Endometrium (tissue), 2 donors: ENCODE results near the gene ZNF133.
"Not testable (repeated sequence)": the region's sequence is repeated elsewhere in the genome, so short reads cannot be mapped to it uniquely, and the experiment has no call there.

Source experiments
- FAIRE-seq: peaks from 2 replicates; lab custom pipeline; 2012; peaks lifted over from hg19 to GRCh38; lab: Jason Lieb, UNC
- donor health status: control.
- donor health status: control.

ZNF133 gene

DNA sequence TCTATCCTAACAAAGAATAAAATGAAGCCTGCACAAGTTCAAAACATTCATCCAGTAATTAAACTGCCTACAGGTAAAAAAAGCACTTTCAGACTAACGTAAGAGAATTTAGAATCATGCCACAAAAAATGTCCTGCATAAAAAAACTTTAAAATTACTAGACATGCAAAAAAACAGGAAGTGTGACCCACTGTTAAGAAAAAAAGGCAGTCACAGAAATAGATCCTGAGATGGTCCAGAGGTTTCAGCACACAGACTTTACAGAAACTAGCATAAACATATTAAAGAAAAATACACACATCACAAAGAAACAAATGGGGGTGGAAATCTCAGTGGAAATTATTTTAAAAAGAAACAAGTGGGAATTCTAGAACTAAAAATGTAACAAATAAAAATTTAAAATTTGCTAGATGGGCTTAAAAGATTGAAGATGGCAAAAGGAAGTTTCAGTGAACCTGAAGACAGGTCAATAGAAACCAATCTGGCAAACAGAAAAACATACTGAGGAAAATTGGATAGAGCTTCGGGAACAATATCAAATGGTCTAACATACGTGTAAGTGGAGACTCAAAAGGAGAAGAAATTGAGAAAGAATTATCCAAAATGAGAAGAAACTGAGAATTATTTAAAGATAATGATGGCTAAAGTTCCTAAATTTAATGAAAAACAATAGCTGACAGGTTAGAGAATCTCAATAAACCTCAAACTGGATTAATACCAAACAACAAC, 3.4 kb upstream of the ZNF133 start:
- no peak for FAIRE-seq

DNA sequence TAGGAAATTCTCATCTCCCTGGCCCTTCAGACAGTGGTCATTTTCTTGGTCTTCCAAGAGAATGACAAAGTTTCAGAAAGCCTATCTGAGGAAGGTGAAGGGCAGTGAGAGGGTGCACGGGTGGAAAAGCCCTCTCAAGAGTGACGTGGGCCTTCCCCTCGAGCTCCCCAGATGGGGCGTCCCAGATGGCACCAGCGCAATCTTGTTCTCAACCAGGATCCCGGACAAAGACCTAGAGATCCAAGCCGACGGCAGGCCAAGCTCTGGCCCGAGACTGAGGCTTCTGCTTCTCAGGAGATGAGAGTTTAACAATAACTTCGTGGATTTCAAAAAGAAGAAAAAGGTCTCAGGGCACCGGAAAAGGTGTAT, 797 bp upstream of the ZNF133 start:
- no peak for FAIRE-seq

DNA sequence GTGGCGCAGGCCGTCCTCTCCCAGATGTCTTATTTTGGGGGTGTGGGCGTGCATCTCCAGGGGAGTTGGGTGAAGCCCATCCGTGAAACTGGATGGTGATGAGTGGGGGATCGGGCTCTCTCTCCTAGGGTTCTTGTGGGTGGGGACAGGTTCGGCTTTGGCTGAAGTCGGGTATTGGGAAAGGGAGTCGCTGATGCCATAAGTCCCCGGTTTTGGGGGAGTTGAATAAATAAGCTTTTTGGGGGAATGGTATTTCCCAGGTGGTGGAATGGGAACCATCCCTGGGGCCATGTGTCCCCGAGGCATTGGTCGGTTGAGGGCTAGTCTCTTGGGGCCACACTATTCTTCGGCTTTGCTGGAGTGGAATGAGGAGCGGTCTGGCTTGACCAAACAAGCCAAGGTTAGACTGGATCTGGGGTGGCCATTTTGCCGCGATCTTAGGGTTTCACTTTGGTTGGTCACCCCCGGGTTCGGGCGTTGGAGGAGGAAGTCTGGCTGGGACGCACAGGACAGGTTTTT, 481 bp downstream of the ZNF133 start:
- no peak for FAIRE-seq

DNA sequence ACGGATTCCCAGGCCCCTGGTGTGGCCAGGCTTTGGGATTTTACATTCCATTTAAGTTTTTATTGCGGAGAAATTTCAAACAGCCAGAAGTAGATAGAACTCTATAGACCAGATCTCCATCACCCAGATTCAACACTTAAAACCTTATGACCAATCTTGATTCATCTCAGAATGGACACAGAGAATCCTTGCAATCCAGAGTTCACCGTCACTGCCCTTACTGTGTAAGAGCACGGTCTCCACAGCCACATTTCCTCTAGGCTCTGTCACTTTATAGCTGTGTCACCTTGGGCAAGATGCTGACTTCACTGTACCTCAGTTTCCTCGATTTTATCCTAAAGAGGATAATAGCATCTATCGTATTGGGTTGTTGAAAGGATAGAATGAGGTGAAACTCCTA, 979 bp downstream of the ZNF133 start:
- FAIRE-seq = no peak

DNA sequence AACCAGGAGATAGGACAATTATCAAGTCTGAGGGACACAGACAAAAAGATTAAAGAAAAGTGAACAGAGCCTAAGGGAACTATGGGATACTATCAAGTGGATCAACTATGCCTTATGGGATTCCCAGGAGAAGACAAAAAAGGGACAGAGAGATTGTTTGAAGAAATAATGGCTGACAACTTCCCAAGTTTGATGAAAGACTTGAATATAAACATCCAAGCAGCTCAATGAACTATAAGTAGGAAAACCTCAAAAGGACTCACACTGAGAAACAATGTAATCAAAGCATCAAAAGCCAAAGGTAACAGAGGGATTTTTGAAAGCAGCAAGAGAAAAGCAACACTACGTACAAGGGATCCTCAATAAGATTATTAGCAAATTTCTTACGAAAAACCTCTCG, 11.0 kb downstream of the ZNF133 start:
- no peak for FAIRE-seq

DNA sequence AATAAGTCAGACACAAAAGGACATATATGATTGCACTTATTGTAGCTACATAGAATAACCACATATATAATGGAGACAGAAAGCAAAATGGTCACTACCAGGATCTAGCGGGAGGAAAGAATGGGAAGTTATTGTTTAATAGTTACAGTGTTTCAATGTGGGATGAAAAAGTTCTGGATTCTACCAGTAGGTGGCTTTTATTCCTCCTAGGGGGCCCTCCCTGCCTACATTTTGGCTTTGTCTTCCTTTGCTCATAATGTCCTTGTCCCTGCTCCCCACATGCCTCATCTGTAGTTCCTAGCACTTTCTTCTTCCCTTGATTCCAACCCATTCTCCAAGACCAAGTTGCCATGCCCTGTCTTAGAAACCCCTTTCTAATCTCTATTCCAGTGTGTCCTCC, 16.3 kb downstream of the ZNF133 start:
- FAIRE-seq = no peak

DNA sequence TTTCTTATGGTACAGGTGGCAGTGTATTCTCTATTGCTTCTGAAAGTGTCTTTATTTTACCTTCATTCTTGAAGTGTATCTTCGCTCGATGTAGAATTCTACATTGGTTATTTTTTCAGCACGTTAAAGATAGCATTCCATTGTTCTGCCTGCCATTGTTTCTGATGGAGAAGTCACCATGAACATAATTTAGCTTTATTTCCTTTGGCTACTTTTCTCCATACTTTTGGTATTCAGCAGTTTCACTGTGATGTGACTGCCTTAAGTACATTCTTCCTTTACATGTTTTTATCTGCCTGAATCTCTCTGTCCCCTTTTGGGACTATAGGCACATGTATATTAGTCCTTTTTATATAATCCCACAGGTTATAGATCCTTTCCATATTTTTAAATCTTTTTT, 19.0 kb downstream of the ZNF133 start:
- FAIRE-seq = no peak

DNA sequence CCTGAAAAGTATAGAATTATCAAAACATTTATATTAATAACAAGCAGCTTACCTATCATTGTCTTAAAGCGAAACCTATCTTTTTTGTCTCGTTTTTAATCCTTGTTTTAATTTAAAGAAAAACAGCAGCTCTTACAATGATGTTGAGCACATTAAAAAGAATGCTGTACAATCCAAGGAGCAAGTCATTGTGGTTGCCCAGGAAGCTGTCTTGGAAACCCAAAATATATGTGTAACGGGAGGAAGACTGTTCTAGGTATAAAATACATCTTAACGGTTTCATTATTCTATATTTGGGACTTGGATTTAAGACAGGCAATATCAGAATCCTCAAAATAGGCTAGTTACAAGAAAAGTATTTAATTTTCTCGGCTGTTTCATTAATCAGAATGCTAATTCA, 21.7 kb downstream of the ZNF133 start:
- no peak for FAIRE-seq

DNA sequence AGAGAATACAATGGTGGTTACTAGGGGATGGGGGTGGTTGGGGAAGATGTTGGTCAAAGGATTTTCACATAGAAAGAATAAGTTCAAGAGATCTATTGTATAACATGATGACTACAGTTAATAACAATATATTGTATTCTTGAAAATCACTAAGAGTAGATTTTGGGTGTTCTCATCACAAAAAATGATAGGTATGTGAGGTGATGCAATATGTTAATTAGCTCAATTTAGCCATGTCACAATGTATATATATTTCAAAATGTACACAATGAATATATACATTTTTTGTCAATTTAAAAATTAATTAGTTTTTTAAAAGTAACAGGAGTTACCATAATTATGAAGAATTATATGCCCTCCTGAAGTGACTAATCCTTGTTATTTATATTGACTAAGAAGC, 22.3 kb downstream of the ZNF133 start:
- no peak for FAIRE-seq

DNA sequence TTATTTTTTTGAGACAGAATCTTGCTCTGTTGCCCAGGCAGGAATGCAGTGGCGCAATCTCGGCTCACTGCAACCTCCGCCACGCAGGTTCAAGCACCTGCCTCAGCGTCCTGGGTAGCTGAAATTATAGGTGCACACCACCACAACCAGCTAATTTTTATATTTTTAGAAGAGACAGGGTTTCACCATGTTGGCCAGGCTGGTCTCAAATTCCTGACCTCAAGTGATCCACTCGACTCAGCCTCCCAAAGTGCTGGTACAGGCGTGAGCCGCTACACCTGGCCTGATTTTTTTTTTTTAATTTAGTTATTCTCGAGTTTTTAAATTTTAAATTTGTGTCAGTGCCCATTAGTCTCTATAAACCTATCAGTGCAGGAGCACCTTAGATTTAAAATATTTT, 24.4 kb downstream of the ZNF133 start:
- no peak for FAIRE-seq

DNA sequence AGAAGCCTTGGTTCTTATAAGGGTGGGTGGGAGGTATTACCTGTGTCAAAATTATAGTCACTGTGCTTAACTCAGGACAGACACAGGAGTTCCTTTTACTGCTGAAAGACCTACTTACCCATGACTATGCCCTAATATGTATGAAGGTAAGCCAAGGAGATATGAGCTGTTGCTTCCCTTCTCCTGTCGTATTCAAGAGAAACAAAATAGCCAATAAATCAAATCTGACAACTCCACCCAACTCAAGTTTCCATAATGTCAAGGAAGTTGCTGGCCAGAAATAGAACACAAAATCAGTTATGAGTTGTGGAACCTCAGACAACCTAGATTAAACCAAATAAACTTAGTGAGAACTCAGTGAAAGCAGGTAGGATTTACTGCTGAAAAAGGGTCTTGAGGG, 25.1 kb downstream of the ZNF133 start:
- FAIRE-seq = no peak

DNA sequence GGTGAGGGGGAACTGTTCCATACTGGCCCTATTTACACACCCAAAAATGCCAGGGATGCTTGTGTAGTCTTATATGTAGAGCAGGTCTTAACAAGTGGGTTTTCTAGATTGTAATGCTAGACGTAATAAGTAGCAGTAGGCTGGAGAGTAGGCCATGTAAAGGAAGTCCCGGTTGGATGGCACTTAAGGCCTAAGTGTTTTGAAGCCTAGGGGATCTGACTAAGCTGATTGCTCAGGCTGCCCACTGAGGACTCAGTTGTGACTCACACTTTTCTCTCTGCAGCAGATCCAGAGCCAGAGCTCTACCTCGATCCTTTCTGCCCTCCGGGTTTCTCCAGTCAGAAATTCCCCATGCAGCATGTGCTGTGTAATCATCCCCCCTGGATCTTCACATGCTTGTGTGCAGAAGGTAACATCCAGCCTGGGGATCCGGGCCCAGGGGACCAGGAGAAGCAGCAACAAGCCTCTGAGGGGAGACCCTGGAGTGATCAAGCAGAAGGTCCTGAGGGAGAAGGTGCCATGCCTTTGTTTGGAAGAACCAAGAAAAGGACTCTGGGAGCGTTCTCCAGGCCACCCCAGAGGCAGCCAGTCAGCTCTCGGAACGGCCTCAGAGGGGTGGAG, 26.6 kb downstream of the ZNF133 start:
- FAIRE-seq = no peak

DNA sequence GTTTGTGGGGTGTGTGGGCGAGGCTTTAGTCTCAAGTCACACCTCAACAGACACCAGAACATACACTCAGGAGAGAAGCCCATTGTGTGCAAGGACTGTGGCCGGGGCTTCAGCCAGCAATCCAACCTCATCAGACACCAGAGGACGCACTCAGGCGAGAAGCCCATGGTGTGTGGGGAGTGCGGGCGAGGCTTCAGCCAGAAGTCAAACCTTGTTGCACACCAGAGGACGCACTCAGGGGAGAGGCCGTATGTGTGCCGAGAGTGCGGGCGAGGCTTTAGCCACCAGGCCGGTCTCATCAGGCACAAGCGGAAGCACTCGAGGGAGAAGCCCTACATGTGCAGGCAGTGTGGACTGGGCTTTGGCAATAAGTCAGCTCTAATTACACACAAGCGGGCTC, 27.8 kb downstream of the ZNF133 start:
- FAIRE-seq = no peak

DNA sequence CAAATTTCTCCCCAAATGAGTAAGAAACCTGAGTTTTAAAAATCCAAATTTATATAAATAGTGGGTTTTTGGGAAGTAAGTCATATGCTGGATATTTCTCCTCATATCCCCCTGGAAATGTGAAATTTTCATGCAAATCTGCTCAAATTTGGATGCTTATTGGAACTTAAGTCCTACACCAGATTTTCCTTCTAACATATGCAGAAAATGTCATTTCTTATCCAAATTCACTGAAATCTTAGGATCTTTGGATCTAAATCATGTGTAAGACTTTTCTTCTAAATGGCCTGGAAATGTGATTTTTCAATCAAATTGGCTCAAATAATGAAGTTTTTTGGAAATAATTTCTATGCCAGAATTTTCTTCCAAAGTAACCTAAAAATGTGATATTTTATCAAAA, 33.0 kb downstream of the ZNF133 start:
- no peak for FAIRE-seq

DNA sequence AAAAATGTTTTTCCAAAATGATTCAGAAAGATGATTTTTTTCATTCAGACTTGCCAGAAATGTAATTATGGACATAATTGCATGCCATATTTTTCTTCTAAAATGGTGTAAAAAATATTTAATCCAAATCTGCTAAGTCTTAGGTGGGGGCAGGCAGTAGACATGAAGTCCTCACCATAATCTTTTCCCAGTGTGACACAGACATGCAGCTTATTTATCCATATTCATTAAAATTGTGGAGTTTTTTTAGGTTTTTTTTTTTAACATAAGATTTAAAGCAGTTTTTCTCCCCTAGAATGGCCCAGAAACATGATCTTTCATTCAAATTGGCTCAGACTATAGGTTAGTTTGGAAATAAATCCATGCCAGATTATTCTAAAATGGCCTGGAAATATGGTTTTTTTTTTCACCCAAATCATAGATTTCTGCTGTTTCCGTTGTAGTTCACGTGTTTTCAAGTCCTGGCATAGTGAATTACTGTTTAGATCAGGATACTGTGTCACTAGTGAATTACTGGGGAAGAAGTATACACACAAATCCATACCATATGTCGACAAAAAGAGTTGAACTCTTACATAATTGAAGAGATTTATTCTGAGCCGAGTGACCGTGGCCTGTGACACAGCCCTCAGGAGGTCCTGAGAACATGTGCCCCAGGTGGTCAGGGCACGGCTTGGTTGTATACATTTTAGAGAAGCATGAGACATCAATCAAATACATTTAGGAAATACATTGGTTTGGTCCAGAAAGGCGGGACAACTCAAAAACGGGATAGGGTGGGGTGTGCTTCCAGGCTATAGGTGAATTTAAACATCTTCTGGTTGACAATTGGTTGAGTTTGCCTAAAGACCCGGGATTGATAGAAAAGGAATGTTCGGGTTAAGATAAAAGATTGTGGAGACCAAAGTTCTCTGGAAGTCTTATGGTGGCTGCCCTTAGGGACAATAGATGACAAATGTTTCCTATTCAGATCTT, 33.9 kb downstream of the ZNF133 start:
- FAIRE-seq = no peak

DNA sequence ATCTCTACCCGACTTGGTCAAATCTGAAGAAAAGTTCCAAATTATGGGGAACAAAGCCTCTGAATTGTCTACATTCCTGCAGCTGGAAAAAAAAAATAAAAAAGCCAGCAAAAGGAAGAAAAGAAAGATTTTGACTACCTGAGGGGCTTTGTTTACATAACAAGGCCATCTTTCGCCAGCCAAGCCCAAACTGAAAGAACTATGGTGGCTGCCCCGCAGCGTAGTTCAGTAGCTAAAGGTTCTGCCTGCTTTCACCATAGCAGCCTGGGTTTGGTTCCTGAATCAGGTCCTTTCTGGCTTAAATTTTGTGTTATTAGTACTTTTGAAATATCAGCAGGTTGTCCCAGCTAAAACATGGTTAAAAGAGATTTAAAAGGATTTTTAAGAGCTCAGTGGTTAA, 35.4 kb downstream of the ZNF133 start:
- no peak for FAIRE-seq

DNA sequence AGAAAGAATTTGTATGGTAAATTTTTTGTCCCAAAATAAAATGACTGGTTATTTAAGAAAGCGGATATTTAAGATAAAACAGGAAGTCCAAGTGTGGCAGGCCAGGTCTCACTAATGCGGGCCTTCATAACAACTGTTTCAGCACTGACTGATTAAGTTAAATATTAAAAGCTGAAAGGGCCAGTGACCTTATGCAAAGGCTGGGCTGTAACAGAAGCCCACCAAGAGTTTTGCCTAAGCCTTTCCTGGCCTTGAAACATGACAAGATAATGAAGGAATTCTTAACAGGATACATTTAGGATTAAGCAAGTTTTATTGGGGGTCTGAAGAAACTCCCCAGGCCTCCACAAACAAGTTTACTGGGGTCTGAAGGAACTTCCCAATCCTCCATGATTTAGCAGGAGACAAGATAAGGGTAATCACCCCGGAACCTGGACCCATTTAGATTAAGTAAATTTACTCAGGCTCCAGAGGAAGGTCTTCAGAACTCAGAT, 36.3 kb downstream of the ZNF133 start:
- FAIRE-seq = no peak

DNA sequence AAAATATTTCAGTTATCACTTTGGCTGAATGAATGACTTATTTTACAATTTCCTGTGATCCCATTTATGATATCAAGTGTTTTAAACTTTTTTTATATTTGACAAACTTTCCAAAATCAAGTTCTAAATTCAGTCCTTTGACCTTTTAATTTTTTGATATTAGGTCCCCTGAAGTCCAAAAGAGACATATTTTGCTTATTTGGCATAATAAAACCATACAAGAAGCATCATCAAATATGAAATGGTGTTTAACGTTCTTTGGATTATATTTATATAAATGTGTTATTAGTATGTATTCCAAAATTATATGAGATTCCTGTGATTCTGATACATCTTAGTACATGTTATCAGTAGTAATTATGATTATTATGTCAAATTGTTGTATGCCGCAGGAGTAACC, 38.7 kb downstream of the ZNF133 start:
- FAIRE-seq = peak; percentile 26

DNA sequence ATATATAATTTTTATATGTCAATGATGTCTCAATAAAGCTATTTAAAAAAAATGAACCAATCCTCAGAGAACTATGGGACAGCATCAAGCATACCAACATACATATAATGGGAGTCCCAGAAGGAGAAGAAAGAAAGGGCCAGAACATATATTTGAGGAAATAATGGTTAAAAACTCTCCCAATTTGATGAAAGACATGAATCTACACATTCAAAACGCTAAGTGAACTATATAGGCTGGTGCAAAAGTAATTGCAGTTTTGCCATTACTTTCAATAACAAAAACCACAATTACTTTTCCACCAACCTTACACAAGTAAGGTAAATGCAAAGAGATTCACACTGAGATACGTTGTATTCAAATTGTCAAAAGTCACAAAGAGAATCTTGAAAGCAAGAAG, 43.4 kb downstream of the ZNF133 start:
- no peak for FAIRE-seq

DNA sequence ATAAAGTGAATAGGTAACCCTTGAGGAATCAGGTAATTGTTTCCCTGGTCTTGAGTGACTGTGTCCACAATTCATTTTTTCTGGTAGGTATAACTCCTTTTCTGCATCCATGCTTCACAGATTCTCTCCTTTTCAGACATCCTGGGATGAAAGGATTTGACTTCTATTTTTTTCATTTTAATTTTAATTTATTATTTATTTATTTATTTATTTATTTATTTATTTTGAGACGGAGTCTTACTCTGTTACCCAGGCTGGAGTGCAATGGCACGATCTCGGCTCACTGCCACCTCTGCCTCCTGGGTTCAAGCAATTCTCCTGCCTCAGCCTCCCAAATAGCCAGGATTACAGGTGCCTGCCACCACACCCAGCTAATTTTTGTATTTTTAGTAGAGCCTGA, 61.4 kb downstream of the ZNF133 start:
- not testable (repeated sequence) for FAIRE-seq

DNA sequence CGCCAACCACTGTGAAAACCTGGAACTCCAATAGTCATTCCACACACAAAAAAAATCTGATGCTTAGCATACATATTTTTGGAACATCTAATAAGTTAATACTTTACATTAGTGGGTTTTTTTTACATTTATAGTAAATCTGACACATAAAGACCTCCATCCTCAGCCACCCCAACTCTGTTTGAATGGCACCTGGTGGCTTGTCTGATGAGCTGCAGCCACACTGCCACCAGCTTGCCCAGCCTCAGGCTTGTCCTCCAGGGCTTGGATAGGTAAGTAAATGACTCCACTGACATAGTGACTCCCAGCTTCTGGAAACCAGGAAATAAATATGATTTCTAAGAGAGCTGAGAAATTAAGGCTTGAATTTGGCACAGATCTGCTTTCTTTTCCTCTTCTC, 71.5 kb downstream of the ZNF133 start:
- FAIRE-seq = no peak

DNA sequence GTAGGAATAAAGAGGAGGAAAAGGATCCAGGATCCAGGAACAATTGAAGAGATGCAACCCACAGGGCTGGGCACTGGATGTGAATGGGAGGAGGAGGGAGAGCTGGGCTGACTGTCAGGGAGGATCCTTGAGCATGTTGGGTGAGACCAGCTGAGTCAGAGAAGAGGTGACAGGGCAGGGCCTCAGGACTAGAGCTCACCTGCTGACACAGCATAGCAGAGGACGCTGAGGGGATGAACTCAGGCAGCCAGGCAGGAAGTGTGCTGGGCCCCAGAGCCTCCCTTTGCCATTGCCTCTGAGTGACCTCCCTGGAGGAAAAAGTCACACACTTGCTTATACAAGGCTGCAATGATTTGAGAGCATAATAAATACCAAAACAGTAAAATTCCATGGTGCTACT, 72.3 kb downstream of the ZNF133 start:
- FAIRE-seq = no peak

DNA sequence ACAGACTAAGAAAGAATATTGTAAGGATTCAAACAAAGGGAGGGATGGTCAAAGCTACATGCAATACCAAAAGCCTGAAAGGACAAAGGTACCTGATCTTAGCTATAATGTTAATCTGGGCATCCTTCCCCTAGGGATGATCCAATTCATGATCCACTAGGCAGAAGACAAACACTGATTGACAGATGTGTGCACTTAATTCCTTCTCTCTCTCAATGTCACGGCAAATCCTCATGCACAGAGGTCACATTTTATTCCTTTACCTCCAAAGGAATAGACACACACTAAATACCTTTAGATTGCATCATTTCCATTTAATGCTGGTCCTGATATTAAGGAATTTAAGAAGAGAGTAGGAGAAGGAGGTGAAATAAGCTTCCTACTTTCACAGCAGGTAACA, 73.4 kb downstream of the ZNF133 start:
- FAIRE-seq = no peak
